ENCODE results near the gene REG1B. TPM values are rescaled to one million over a fixed set of nuclear protein-coding genes. Genes with fewer than 3 reads are reported as not detected.

The REG1B gene
- total RNA-seq, 2 donors from 2014 or later = 10.2 TPM; not detected in 1

DNA sequence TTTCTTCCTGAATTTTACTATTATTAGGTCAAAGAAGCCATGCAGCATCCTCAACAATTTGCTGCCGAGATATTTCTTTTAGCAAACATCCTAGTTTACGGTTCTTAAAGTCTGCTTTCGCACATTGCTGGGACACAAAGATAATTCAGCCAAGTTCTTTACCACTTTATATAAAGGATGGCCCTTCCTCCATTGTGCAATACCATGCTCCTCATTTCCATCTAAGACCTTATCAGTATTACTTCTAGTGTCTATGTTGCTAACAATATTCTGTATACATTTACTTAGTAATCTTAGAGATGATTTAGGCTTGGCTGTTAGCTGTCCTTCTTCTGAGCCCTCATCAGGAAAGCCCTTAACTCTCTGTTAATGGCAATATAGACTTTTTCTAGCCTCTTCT lies 24.5 kb upstream of the REG1B start:
- no peaks in the 10 kb centered on the region for H3K9me3 ChIP-seq
- H3K27ac ChIP-seq = no peak overlapping the region
- no peaks in the 10 kb centered on the region for H3K4me1 ChIP-seq
- DNase-seq = no peak
- H3K9ac ChIP-seq (ENCODE audit: low read depth in 2 of 2, low read length in 2 of 2) = no peak overlapping the region
- TF ChIP-seq, protein P1, sequence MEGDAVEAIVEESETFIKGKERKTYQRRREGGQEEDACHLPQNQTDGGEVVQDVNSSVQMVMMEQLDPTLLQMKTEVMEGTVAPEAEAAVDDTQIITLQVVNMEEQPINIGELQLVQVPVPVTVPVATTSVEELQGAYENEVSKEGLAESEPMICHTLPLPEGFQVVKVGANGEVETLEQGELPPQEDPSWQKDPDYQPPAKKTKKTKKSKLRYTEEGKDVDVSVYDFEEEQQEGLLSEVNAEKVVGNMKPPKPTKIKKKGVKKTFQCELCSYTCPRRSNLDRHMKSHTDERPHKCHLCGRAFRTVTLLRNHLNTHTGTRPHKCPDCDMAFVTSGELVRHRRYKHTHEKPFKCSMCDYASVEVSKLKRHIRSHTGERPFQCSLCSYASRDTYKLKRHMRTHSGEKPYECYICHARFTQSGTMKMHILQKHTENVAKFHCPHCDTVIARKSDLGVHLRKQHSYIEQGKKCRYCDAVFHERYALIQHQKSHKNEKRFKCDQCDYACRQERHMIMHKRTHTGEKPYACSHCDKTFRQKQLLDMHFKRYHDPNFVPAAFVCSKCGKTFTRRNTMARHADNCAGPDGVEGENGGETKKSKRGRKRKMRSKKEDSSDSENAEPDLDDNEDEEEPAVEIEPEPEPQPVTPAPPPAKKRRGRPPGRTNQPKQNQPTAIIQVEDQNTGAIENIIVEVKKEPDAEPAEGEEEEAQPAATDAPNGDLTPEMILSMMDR (IDR thresholded peaks at IDR 0.05) = no peak
- H3K36me3 ChIP-seq = no peaks in the 10 kb centered on the region
- H3K4me3 ChIP-seq = no peak overlapping the region
- intact Hi-C loops (cut with DNase I) = no loop called here
- no peaks in the 10 kb centered on the region for H3K27me3 ChIP-seq

DNA sequence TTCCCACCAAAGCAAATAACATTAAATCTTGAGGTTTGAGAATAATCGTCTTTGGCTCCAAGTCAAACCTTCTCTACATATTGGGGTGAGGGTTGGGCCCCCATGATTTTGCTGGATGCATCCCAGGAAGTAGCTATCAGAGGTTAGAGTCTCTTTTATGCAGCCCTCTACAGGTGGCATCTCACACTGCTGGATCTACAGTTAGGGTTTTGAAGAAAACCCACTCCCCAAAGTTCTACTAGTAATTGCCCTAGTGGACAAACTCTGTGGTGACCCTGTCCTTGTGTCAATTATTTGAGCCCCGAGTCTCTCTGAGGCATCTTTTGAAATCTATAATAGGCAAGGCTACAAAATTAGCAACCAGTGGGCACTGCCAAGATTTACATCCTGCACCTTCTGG lies 17.5 kb upstream of the REG1B start:
- peaks cover 4% of the 10 kb centered on the region for H3K27me3 ChIP-seq
- H3K9me3 ChIP-seq = no peaks in the 10 kb centered on the region
- H3K9ac ChIP-seq (ENCODE audit: low read depth in 2 of 2, low read length in 2 of 2) = no peak overlapping the region
- H3K27ac ChIP-seq = no peak overlapping the region
- DNase-seq = no peak
- intact Hi-C loops (cut with DNase I) = no loop called here
- TF ChIP-seq, protein P1 (IDR thresholded peaks at IDR 0.05) = no peak
- H3K4me3 ChIP-seq = no peak overlapping the region
- H3K4me1 ChIP-seq = no peaks in the 10 kb centered on the region
- H3K36me3 ChIP-seq = no peaks in the 10 kb centered on the region

DNA sequence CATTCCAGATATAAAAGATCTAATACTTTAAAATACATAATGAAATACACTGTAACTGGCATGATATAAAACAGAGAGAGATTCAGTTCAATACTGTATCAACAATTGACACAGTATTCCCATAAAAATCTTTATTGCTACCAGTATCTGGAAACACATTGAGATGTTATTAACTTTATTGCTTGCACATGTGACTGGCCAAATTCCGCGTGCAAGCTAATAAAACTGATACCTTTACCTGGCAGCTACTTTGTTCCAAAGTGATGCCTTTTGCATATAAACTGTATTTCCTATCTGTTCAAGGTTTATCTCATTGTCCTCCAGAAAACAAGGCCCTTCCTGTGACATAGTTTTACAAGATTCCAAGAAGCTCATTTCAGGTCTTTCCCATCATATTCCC lies 15.4 kb upstream of the REG1B start:
- intact Hi-C loops (cut with DNase I) = no loop called here
- no peaks in the 10 kb centered on the region for H3K9me3 ChIP-seq
- DNase-seq = no peak
- no peak overlapping the region for H3K27ac ChIP-seq
- H3K27me3 ChIP-seq = peaks cover 4% of the 10 kb centered on the region
- TF ChIP-seq, protein P1 (IDR thresholded peaks at IDR 0.05) = no peak
- H3K4me3 ChIP-seq = no peak overlapping the region
- H3K4me1 ChIP-seq = no peaks in the 10 kb centered on the region
- no peaks in the 10 kb centered on the region for H3K36me3 ChIP-seq
- H3K9ac ChIP-seq (ENCODE audit: low read depth in 2 of 2, low read length in 2 of 2) = no peak overlapping the region

DNA sequence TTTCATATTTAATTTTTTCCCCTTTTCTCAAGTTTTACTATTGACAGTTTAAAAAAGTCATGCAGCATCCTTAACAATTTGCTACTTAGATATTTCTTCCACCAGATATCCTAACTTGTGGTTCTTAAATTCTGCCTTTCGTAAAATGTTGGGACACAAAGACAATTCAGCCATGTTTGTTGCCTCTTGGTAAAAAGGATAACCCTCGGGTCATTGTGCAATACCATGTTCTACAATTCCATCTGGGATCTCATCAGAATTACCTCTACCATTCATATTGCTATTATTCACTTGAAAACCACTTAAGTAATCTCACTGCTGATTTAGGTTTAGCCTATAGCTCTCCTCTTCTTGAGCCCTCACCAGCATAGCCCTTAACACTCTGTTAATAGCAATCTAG lies 13.2 kb upstream of the REG1B start:
- Histone ChIP-seq H3K4me3 (no peak overlapping the region), H3K27ac (no peak overlapping the region), H3K27me3 (peaks cover 4% of the 10 kb centered on the region), H3K36me3 (no peaks in the 10 kb centered on the region), H3K9ac (ENCODE audit: low read depth in 2 of 2, low read length in 2 of 2) (no peak overlapping the region), H3K4me1 (no peaks in the 10 kb centered on the region), H3K9me3 (no peaks in the 10 kb centered on the region)
- intact Hi-C loops (cut with DNase I) = no loop called here
- DNase-seq = no peak
- TF ChIP-seq, protein P1 (IDR thresholded peaks at IDR 0.05) = no peak

DNA sequence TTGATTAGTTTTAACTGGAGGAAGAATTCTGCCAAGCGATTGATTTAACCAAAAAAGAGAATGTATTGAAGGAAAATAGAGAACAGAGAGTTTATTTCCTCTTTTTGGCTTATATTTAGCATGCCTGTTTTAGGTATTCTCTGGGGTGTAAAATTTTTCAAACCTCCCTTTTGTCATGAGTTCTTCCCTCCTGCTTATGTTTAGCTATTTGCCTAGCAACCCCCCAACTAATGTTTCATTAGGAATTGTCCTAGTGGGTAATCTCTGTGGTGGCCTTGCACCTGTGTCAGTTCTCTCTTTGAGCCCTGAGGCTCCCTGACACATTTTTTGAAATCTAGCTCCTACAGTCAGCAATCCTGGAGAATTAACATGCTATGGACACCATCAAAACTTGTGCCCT lies 12.5 kb upstream of the REG1B start:
- TF ChIP-seq, protein P1 (IDR thresholded peaks at IDR 0.05) = no peak
- no peaks in the 10 kb centered on the region for H3K36me3 ChIP-seq
- H3K4me3 ChIP-seq = no peak overlapping the region
- no peak for DNase-seq
- peaks cover 4% of the 10 kb centered on the region for H3K27me3 ChIP-seq
- H3K4me1 ChIP-seq = no peaks in the 10 kb centered on the region
- H3K27ac ChIP-seq = no peak overlapping the region
- no peak overlapping the region for H3K9ac ChIP-seq (ENCODE audit: low read depth in 2 of 2, low read length in 2 of 2)
- H3K9me3 ChIP-seq = no peaks in the 10 kb centered on the region
- intact Hi-C loops (cut with DNase I) = no loop called here
